ENCODE results near the gene UGT1A4. TPM values are rescaled to one million over a fixed set of nuclear protein-coding genes. Genes with fewer than 3 reads are reported as not detected.

The UGT1A4 gene
- total and polyA plus RNA-seq, 2 donors (not counting 3 experiments of a cell fraction or from before 2014, with no cell fraction given), result not detected

DNA sequence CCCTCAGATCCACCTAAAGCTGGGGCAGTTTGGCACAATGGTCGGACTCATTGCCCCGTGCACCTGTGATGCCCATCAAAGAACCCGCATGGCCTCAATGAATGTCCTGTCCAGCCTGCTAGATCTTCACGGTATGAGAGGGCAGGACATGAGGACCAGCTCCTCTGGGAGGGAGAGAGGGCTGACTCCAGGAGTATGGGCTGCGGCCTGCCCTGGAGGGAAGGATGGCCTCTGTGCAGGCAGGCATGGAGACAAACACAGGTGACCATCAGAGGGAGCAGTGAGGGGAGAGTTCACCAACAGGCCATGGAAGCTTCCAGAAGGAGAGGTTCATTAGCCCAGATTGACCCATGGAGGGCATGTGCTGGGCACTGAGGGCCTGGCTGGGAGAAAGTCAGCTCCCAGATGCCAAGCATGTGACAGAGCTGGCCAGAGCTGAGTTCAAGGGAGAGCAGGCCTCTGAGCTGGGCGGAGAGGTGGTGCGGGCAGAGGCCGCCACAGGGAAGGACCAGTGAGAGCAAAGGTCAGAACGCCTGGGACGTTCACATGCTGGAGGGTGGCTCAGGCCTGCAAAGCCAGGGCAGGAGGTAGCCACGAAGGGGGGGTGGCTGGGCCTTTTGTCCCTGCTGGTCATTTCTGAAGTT, 99.6 kb downstream of the UGT1A4 start:
- no peak for DNase-seq (ENCODE audit: low read depth, low spot score)
- intact Hi-C loops (cut with micrococcal nuclease), result no loop called here
- POLR2A ChIA-PET, result no interaction called here
- Histone ChIP-seq H2AFZ (ENCODE audit: low read depth, low read length) (no peak overlapping the region), H3K36me3 (ENCODE audit: control insufficient read depth in 2 of 2, extremely low read depth in 1 of 2, insufficient read depth in 2 of 2, low read length in 2 of 2) (no peaks in the 10 kb centered on the region), H3K9me1 (replicated peaks; ENCODE audit: control insufficient read depth, extremely low read depth, insufficient read depth, low read length) (no peaks in the 10 kb centered on the region), H4K20me1 (replicated peaks; ENCODE audit: control insufficient read depth, extremely low read depth, insufficient read depth, low read length) (no peaks in the 10 kb centered on the region), H3K4me3 (replicated peaks in 1 of 3; ENCODE audit: insufficient read depth in 1 of 3, low read depth in 1 of 3, low read length in 3 of 3) (no peak overlapping the region), H3K79me2 (ENCODE audit: control insufficient read depth, insufficient read depth, low read length) (no peaks in the 10 kb centered on the region), H3K27me3 (ENCODE audit: control insufficient read depth in 2 of 2, insufficient read depth in 2 of 2, low read length in 2 of 2) (no peaks in the 10 kb centered on the region), H3K4me2 (ENCODE audit: insufficient read depth, low read length) (no peak overlapping the region), H3K27ac (ENCODE audit: insufficient read depth, low read depth, low read length) (no peak overlapping the region), H3K9me3 (replicated peaks; ENCODE audit: control insufficient read depth, insufficient read depth, low read length) (no peaks in the 10 kb centered on the region), H3K4me1 (ENCODE audit: control insufficient read depth, extremely low read depth, insufficient read depth, low read length) (no peaks in the 10 kb centered on the region), H3K9ac (replicated peaks; ENCODE audit: extremely low read depth, insufficient read depth, low read length) (no peak overlapping the region)
- dilution Hi-C loops (cut with MboI; ENCODE audit: extremely low pct_ligation_motif_present, low sequenced_read_pairs), result no loop called here
- TF ChIP-seq EZH2 (IDR thresholded peaks at IDR 0.05; ENCODE audit: borderline replicate concordance, low read depth, low read length, severe bottlenecking), result no peak
- TF ChIP-seq MYC (IDR thresholded peaks at IDR 0.05; ENCODE audit: low read depth, low read length), result no peak
- no peak for TF ChIP-seq MAX (IDR thresholded peaks at IDR 0.05; ENCODE audit: insufficient read depth, insufficient read length)
- no peak for TF ChIP-seq CTCF (IDR thresholded peaks at IDR 0.05; ENCODE audit: extremely low read depth in 1 of 2, insufficient read depth in 1 of 2, low read depth in 1 of 2, low read length in 2 of 2)
- TF ChIP-seq POLR2A (IDR thresholded peaks at IDR 0.05; ENCODE audit: low read depth, low read length), result no peak
- no peak for TF ChIP-seq JUN (IDR thresholded peaks at IDR 0.05; ENCODE audit: borderline replicate concordance, insufficient read depth, insufficient read length, low read depth)
- no peak for TF ChIP-seq FOS (IDR thresholded peaks at IDR 0.05; ENCODE audit: borderline replicate concordance, insufficient read depth, low read length)
- no peak for TF ChIP-seq POLR2AphosphoS5 (IDR thresholded peaks at IDR 0.05; ENCODE audit: insufficient read depth, low read depth, low read length)
- TF ChIP-seq GATA2 (IDR thresholded peaks at IDR 0.05; ENCODE audit: insufficient read depth, insufficient read length, low read depth, low read length), result no peak
- CTCF ChIA-PET, result no interaction called here
- no TSS peak for BruUV-seq (replicated peaks)
- no peak for FAIRE-seq

All from endothelial cell of umbilical vein (primary cell).